NCI-H1694 (cell line): Measurements from ENCODE around the gene CTU2.
"Not testable (repeated sequence)": the region's sequence is repeated elsewhere in the genome, so short reads cannot be mapped to it uniquely, and the experiment has no call there.

ENCODE experiments used
- DNase-seq: peaks from one replicate; lab custom pipeline; 2025; lab: John Stamatoyannopoulos, UW

The CTU2 gene

GRCh38 chr16:88706229-88706964 lies at the start of gene CTU2, which contains the start of gene RNF166:
CTU2 (plus strand) TSS chr16:88706503; CDS start chr16:88706531, 28 bp downstream.
RNF166 (minus strand) TSS chr16:88706408; CDS start chr16:88706325, 83 bp downstream.
- peak; percentile 28 for DNase-seq

GRCh38 chr16:88657371-88657770 lies 48.9 kb upstream of the CTU2 start:
- DNase-seq = no peak

- DNase-seq = no peak
Measured at GRCh38 chr16:88658714-88659113, 47.6 kb upstream of the CTU2 start.

DNA sequence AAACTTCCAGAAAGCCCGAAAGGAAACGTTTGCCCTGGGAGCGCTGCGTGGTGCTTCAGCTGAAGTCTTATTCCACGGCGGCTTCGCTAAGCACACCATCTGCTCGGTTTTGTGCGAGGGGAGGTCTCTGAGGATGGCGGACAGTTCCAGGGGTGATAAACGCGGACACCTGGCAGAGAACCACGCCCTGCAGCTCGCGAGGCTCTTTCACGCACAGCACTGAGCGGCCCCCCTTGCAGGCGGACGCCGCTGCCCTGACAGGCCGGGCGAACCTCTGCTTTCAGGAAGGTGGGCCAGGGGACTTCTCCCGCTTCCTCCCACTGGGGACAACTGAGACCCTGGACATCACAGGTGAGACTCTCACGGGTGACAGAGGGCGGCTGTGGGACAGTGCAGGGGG lies 47.1 kb upstream of the CTU2 start:
- no peak for DNase-seq

DNA sequence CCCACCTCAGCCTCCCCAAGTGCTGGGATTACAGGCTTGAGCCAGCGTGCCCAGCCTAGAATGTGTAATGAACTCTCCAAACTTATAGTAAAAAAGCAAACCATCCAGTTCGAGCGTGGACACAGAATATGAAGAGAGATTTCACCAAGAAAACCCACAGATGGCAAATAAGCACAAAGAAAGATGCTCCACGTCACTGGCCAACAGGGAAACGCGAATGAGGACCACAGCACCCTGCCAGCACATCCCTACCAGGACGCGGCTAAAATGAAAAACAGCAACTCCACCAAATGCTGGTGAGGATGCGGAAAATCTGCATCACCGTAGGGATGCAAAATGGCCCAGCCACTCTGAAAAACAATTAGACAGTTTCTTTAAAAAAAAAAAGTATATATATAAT lies 44.8 kb upstream of the CTU2 start:
- no peak for DNase-seq

- DNase-seq = no peak
Measured at GRCh38 chr16:88662222-88662842, 44.0 kb upstream of the CTU2 start.

DNA sequence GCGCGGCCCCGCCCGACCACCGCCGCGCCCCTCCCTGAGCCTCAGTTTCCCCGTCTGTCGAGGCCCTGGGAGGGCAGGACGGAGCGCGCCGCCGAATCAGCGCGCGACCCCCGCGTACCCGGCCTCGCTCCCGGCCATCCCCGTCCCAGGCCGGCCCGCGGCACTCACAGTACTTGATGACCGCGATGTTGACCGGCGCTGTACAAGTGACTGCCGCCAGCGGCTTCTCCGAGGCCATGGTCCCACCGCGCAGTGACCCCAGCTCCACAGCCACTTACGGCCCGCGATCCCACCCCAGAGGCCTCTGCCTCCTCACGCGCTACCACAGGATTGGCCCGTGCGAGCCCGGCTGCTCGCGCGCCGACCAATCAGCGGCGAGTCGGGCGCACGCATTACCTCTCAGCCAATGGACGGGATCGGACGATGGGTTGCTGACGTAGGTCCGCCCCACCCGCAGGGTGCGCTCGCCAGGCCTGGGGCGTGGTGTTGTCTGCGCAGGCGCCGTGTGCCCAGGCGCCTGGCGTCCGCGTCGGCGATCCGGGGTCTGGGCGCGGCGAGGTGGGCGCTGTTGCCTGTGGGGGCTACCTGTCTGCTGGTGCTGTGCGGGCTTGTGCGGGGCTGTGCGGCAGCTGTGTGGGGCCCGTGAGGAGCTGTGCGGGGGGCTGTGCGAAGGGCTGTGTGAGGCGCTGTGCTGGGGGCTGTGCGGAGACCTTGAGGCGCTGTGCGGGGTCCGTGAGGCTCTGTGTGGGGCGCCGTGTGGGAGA lies 43.3 kb upstream of the CTU2 start, which contains the start of gene MVD:
Gene MVD (minus strand): TSS at position 249 of the 764 bp plus-strand sequence. CDS start 11 bp downstream, at position 238.
- peak; percentile 89 for DNase-seq

GRCh38 chr16:88665148-88665547 lies 41.2 kb upstream of the CTU2 start:
- no peak for DNase-seq

GRCh38 chr16:88665570-88665969 lies 40.7 kb upstream of the CTU2 start:
- DNase-seq = no peak

DNA sequence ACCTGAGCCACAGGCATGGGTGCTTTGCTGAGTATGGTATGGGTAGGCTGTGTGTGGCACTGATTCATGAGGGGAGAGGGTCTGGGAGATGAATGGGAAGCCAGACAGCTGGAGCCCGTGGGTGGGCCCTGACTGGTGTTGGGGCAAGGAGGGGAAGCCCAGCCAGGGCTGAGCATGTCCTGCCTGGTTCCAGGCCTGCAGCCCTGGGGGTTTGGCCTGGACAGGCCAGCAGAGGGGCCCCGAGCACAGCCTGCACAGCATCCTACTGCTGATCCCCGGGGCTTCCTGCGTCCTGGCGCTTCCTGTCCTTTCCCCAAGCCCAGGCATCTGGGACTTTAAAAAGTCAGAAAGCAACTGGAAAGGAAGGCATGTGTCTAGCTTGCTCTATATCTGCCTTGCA lies 38.8 kb upstream of the CTU2 start:
- DNase-seq = no peak

GRCh38 chr16:88669493-88669892 lies 36.8 kb upstream of the CTU2 start:
- not testable (repeated sequence) for DNase-seq

DNA sequence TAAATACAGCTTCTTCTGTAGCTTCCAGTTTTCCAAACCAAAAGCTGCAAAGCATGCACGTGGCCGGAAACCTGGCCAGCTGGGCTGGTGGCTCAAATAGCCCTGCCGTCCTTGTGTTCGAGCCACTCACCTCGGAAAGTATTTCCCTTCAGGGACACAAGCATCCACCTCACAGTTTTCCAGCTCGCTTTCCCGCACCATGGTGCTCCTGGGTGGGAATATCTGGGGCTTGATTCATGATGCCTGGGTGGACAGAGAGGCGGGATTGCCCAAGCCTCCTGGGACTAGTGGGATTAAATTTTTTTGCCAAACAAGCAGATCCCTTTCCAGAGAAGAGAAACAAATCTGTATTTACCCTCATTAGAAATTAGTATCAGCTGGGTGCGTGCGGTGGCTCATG lies 36.3 kb upstream of the CTU2 start:
- DNase-seq = no peak

GRCh38 chr16:88671806-88672205 lies 34.5 kb upstream of the CTU2 start:
- no peak for DNase-seq

- no peak for DNase-seq
Measured at GRCh38 chr16:88672776-88673175, 33.5 kb upstream of the CTU2 start.

GRCh38 chr16:88673716-88674379 lies 32.5 kb upstream of the CTU2 start:
- DNase-seq = no peak

GRCh38 chr16:88676502-88677242 lies 29.6 kb upstream of the CTU2 start:
- no peak for DNase-seq

GRCh38 chr16:88677721-88678120 lies 28.6 kb upstream of the CTU2 start:
- no peak for DNase-seq

DNA sequence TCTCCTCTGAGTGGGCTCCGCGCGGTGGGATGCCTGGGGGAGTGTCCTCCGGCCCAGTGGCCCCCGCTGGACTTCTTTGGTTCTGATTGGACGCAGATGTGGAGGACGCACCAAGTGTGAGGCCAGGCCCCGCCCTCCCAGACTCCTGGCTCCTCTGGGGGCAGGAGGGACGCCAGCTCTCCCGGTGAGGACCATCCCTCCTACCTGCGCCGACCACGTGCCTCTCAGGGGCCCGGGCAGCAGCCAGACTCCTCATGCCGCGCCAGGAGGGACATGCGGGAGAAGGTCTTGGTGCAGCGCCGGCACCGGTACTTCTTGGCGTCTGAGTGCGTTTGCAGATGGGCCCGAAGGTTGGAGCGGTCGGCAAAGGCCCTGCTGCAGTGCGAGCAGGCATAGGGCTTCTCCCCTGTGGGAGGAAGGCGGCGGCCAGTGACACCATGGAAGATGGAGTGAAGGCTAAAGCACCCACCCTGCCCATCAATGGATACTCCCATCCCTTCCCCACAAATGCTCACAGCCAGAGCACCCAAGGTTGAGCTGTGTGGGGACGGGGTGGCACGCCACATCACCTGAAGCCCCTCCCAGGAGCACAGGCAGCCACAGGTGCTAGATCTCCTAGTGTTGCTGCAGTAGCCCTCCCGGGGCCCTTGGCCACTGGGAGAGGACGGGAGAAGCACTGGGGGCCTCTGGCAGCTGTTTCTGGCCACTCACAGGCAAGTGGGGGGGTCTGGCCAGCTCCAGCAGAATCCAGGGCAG lies 27.9 kb upstream of the CTU2 start:
- DNase-seq = no peak

- no peak for DNase-seq
Measured at GRCh38 chr16:88680554-88681083, 25.7 kb upstream of the CTU2 start.

- DNase-seq = no peak
Measured at GRCh38 chr16:88681084-88681680, 25.1 kb upstream of the CTU2 start.
